IMR-90 (cell line): ENCODE measurements around the gene LETM1. TPM values are rescaled to one million over a fixed set of nuclear protein-coding genes. Genes with fewer than 3 reads are reported as not detected.

Experiments
- ATAC-seq: fragments of 200-7000 bp; cut with Tn5 transposase; 2 replicates; pipeline ENCODE4 v1.9.1; 2020; ENCODE audit warnings: low read depth, mild to moderate bottlenecking, moderate library complexity
- BruUV-seq: library from RNA; stranded (reverse); fragments of 400-500 nt; replicated peaks from 2 replicates; lab custom pipeline; 2021; lab: Mats Ljungman, UMichigan
- CTCF ChIA-PET: fragments of 300-600 bp; formaldehyde crosslinking; extraction: SDS; loops from one replicate; lab custom pipeline; 2021; ENCODE audit warnings: antibody characterized with exemption; lab: Yijun Ruan, JAX
- POLR2A ChIA-PET: fragments of 300-600 bp; sonication (Branson Sonifier 250); formaldehyde crosslinking; loops from one replicate; lab custom pipeline; 2022; ENCODE audit warnings: antibody characterized with exemption; ENCODE audit not compliant: unreplicated experiment; lab: Charles Lee
- DNase-seq: peaks from one replicate; pipeline ENCODE4 v3.0.0; 2013
- H2AFZ ChIP-seq: replicated peaks from 2 replicates; pipeline ENCODE3; 2013; ENCODE audit warnings: low read length, mild to moderate bottlenecking; ENCODE audit not compliant: poor library complexity
- H2AK5ac ChIP-seq: 2 replicates; pipeline ENCODE4 v1.6.1; 2013; ENCODE audit warnings: low read depth, low read length, inconsistent platforms
- H2AK9ac ChIP-seq: replicated peaks from 2 replicates; pipeline ENCODE3; 2013; ENCODE audit warnings: mild to moderate bottlenecking, low read depth, low read length, moderate library complexity; ENCODE audit not compliant: poor library complexity
- H2BK120ac ChIP-seq: 2 replicates; pipeline ENCODE4 v1.6.1; 2013; ENCODE audit warnings: low read depth, low read length, inconsistent platforms
- H2BK15ac ChIP-seq: 3 replicates; pipeline ENCODE4 v1.6.1; 2013; ENCODE audit warnings: low read depth, low read length, inconsistent platforms
- H2BK20ac ChIP-seq: 2 replicates; pipeline ENCODE4 v1.6.1; 2013; ENCODE audit warnings: low read depth, mild to moderate bottlenecking, inconsistent platforms, low read length, moderate library complexity
- H2BK5ac ChIP-seq: 2 replicates; pipeline ENCODE4 v1.6.1; 2013; ENCODE audit warnings: mild to moderate bottlenecking, low read depth, low read length, inconsistent platforms; ENCODE audit not compliant: poor library complexity, severe bottlenecking
- H3K14ac ChIP-seq: replicated peaks from 2 replicates; pipeline ENCODE4 v1.6.1; 2013; ENCODE audit warnings: low read depth, low read length, inconsistent platforms
- H3K18ac ChIP-seq: 2 replicates; pipeline ENCODE4 v1.6.1; 2013; ENCODE audit warnings: low read depth, low read length, control low read depth
- H3K23ac ChIP-seq: 2 replicates; pipeline ENCODE4 v1.6.1; 2013; ENCODE audit warnings: low read depth, low read length, inconsistent platforms
- H3K27ac ChIP-seq: 2 replicates; pipeline ENCODE4 v1.5.1; 2013; ENCODE audit warnings: mild to moderate bottlenecking, control low read depth, low read length; ENCODE audit not compliant: insufficient read depth
- H3K27me3 ChIP-seq: 2 replicates; pipeline ENCODE4 v1.6.1; 2013; ENCODE audit warnings: low read length; ENCODE audit not compliant: control insufficient read depth, insufficient read depth
- H3K36me3 ChIP-seq: 2 replicates; pipeline ENCODE4 v1.6.1; 2013; ENCODE audit warnings: low read length, mixed read lengths; ENCODE audit not compliant: control insufficient read depth, insufficient read depth
- H3K4ac ChIP-seq: 2 replicates; pipeline ENCODE4 v1.6.1; 2013; ENCODE audit warnings: low read depth, low read length, inconsistent platforms
- H3K4me1 ChIP-seq: 2 replicates; pipeline ENCODE4 v1.6.1; 2013; ENCODE audit warnings: low read length, mixed read lengths; ENCODE audit not compliant: control insufficient read depth, insufficient read depth
- H3K4me2 ChIP-seq: 2 replicates; pipeline ENCODE4 v1.6.1; 2013; ENCODE audit warnings: low read depth, mild to moderate bottlenecking, control low read depth, low read length, moderate library complexity
- H3K4me3 ChIP-seq: 2 replicates; pipeline ENCODE4 v1.5.1; 2013; ENCODE audit warnings: low read depth, mild to moderate bottlenecking, control low read depth, low read length, moderate library complexity; ENCODE audit not compliant: insufficient read depth
- H3K56ac ChIP-seq: 2 replicates; pipeline ENCODE4 v1.6.1; 2013; ENCODE audit warnings: low read length, inconsistent platforms; ENCODE audit not compliant: insufficient read depth; ENCODE audit errors: extremely low read depth
- H3K79me1 ChIP-seq, 2 experiments: 2 replicates each; pipeline ENCODE4 v1.6.1; 2013; ENCODE audit warnings: low read length in 2 of 2, inconsistent platforms in 1 of 2, low read depth in 1 of 2
- H3K9ac ChIP-seq: 2 replicates; pipeline ENCODE4 v1.6.1; 2013; ENCODE audit warnings: low read depth, low read length, control low read depth
- H3K9me1 ChIP-seq: 2 replicates; pipeline ENCODE4 v1.6.1; 2013; ENCODE audit warnings: low read length, inconsistent platforms; ENCODE audit not compliant: insufficient read depth
- H3K9me3 ChIP-seq: 2 replicates; pipeline ENCODE4 v1.6.1; 2013; ENCODE audit warnings: low read length; ENCODE audit not compliant: control insufficient read depth, insufficient read depth
- H4K20me1 ChIP-seq: 2 replicates; pipeline ENCODE4 v1.6.1; 2013; ENCODE audit warnings: low read length, inconsistent platforms; ENCODE audit not compliant: insufficient read depth
- H4K5ac ChIP-seq: 2 replicates; pipeline ENCODE4 v1.6.1; 2013; ENCODE audit warnings: mild to moderate bottlenecking, low read depth, low read length, control low read depth
- H4K8ac ChIP-seq, 2 experiments: 2 replicates each; pipeline ENCODE4 v1.6.1; 2013; ENCODE audit warnings: low read depth in 2 of 2, low read length in 2 of 2, control low read depth in 1 of 2, inconsistent platforms in 1 of 2
- H4K91ac ChIP-seq: 2 replicates; pipeline ENCODE4 v1.6.1; 2013; ENCODE audit warnings: low read depth, low read length, inconsistent platforms; ENCODE audit not compliant: insufficient read depth
- BHLHE40 ChIP-seq: fragments of 150-350 bp; IDR thresholded peaks from 2 replicates; pipeline ENCODE4 v1.6.1; 2016; ENCODE audit warnings: mild to moderate bottlenecking, low read depth, low read length
- CEBPB ChIP-seq: IDR thresholded peaks from 2 replicates; pipeline ENCODE4 v1.6.1; 2012; ENCODE audit warnings: low read depth, low read length, improper control_type of control experiment
- CHD1 ChIP-seq: IDR thresholded peaks from 2 replicates; pipeline ENCODE4 v1.6.1; 2012; ENCODE audit warnings: low read depth, low read length, improper control_type of control experiment
- CTCF ChIP-seq: conservative IDR thresholded peaks from 2 replicates; pipeline ENCODE4 v1.5.1; 2012; ENCODE audit warnings: mild to moderate bottlenecking, low read depth, low read length, improper control_type of control experiment
- FOS ChIP-seq: fragments of 150-350 bp; IDR thresholded peaks from 2 replicates; pipeline ENCODE4 v1.6.1; 2016; ENCODE audit warnings: low read depth, low read length
- MAFK ChIP-seq: IDR thresholded peaks from 2 replicates; pipeline ENCODE4 v1.6.1; 2012; ENCODE audit warnings: low read depth, low read length, improper control_type of control experiment
- MAZ ChIP-seq: IDR thresholded peaks from 2 replicates; pipeline ENCODE4 v1.6.1; 2012; ENCODE audit warnings: low read depth, mild to moderate bottlenecking, low read length, improper control_type of control experiment, moderate library complexity, borderline replicate concordance
- NFE2L2 ChIP-seq: fragments of 150-350 bp; IDR thresholded peaks from 2 replicates; pipeline ENCODE4 v1.6.1; 2016; ENCODE audit warnings: low read depth, mild to moderate bottlenecking, low read length
- RFX5 ChIP-seq: IDR thresholded peaks from 2 replicates; pipeline ENCODE4 v1.8.0; 2012; ENCODE audit warnings: low read depth, mild to moderate bottlenecking, low read length, moderate library complexity
- SMC3 ChIP-seq: fragments of 150-350 bp; IDR thresholded peaks from 2 replicates; pipeline ENCODE4 v1.6.1; 2016; ENCODE audit warnings: low read depth, mild to moderate bottlenecking, antibody characterized with exemption, low read length, moderate library complexity
- USF2 ChIP-seq: fragments of 150-350 bp; IDR thresholded peaks from 2 replicates; pipeline ENCODE4 v1.6.1; 2017; ENCODE audit warnings: mild to moderate bottlenecking, antibody characterized with exemption, low read length, low read depth
- WGBS, 2 experiments: methylation state at CpG; one replicate each; pipeline versions ENCODE4 v1.1.5 to v1.1.7; 2013; ENCODE audit warnings: missing lambda C conversion rate in 2 of 2; ENCODE audit not compliant: insufficient read length in 1 of 2; ENCODE audit errors: extremely low coverage in 2 of 2; 5-methylcytosine and 5-hydroxymethylcytosine counted together
- dilution Hi-C: fragments of 300-500 bp; cut with HindIII; formaldehyde crosslinking; loops from one replicate; pipeline ENCODE4 v1.14.3; 2018; ENCODE audit warnings: low sequenced_read_pairs; ENCODE audit not compliant: unreplicated experiment
- in situ Hi-C: fragments of 300-500 bp; cut with MboI; formaldehyde crosslinking; loops from 3 replicates; pipeline ENCODE4 v1.14.3; 2019; ENCODE audit warnings: low sequenced_read_pairs, inconsistent platforms, mixed read lengths
- intact Hi-C: fragments of 100-400 bp; cut with micrococcal nuclease; formaldehyde crosslinking; loops from 2 replicates; pipeline ENCODE4 v1.10.0; 2022
- polyA plus RNA-seq, 3 experiments: library from polyadenylated mRNA; depleted of rRNA; stranded (reverse); fragments of >200 nt; gene quantifications; 2 replicates each; pipeline ENCODE4 v1.2.3, GENCODE V29; 2012; ENCODE audit warnings: low replicate concordance in 1 of 3
- total RNA-seq: library from RNA; depleted of rRNA; stranded (reverse); fragments of >200 nt; gene quantifications from 2 replicates; pipeline ENCODE4 v1.2.3, GENCODE V29; 2012

The LETM1 gene
- total and polyA plus RNA-seq, 2 of the 4 experiments (the other 2 are of a cell fraction), result 25.0 to 49.3 TPM

- H2BK15ac ChIP-seq, result no peak overlapping the region
- ChIA-PET CTCF (no interaction called here), POLR2A (no interaction called here)
- H3K14ac ChIP-seq, result no peak overlapping the region
- no peak overlapping the region for H3K4ac ChIP-seq
- no peak for DNase-seq
- in situ Hi-C loops, result no loop called here
- no peak overlapping the region for H2AK9ac ChIP-seq
- no peak overlapping the region for H3K9ac ChIP-seq
- H3K56ac ChIP-seq, result no peak overlapping the region
- no TSS peak for BruUV-seq
- no peaks in the 10 kb centered on the region for H3K9me3 ChIP-seq
- H3K9me1 ChIP-seq, result no peaks in the 10 kb centered on the region
- H3K79me1 ChIP-seq, result peaks cover 13 to 14% of the 10 kb centered on the region in 2 experiments
- H3K27ac ChIP-seq, result no peak overlapping the region
- H3K27me3 ChIP-seq, result no peaks in the 10 kb centered on the region
- dilution Hi-C loops, result no loop called here
- no peak overlapping the region for H4K91ac ChIP-seq
- H2AFZ ChIP-seq, result no peak overlapping the region
- no peak overlapping the region for H4K8ac ChIP-seq
- H2AK5ac ChIP-seq, result no peak overlapping the region
- no peak overlapping the region for H4K5ac ChIP-seq
- no peak for ATAC-seq
- TF ChIP-seq SMC3 (no peak), RFX5 (no peak), CHD1 (no peak), CEBPB (no peak), BHLHE40 (no peak), MAZ (no peak), NFE2L2 (no peak), USF2 (no peak), MAFK (no peak), FOS (no peak), CTCF (no peak)
- no peak overlapping the region for H2BK20ac ChIP-seq
- peaks cover 4% of the 10 kb centered on the region for H4K20me1 ChIP-seq
- no peak overlapping the region for H3K23ac ChIP-seq
- H3K4me3 ChIP-seq, result no peak overlapping the region
- H3K36me3 ChIP-seq, result peaks cover 48% of the 10 kb centered on the region
- H2BK120ac ChIP-seq, result no peak overlapping the region
- no peak overlapping the region for H3K4me2 ChIP-seq
- intact Hi-C loops, result no loop called here
- no peak overlapping the region for H3K18ac ChIP-seq
- H2BK5ac ChIP-seq, result no peak overlapping the region
- WGBS, 2 experiments, result 94% methylated on average over 16 of the region's 18 CpGs; no CpG with 5 or more reads in 1 of the 2 experiments
- H3K4me1 ChIP-seq, result peaks cover 3% of the 10 kb centered on the region; the same call in 1 of the 2 replicates
Observed at GRCh38 chr4:1832690-1833089, 23.3 kb downstream of the LETM1 start.
